ENCODE measurements around the gene RIOX2. TPM values are rescaled to one million over a fixed set of nuclear protein-coding genes. Genes with fewer than 3 reads are reported as not detected.
A peak's percentile ranks its signal among the peaks of the same experiment; 100 is the strongest.
"Not testable (repeated sequence)": the region's sequence is repeated elsewhere in the genome, so short reads cannot be mapped to it uniquely, and the experiment has no call there.

RIOX2 gene
- total RNA-seq, 1 experiment from 2014 or later, result 28.4 TPM

DNA sequence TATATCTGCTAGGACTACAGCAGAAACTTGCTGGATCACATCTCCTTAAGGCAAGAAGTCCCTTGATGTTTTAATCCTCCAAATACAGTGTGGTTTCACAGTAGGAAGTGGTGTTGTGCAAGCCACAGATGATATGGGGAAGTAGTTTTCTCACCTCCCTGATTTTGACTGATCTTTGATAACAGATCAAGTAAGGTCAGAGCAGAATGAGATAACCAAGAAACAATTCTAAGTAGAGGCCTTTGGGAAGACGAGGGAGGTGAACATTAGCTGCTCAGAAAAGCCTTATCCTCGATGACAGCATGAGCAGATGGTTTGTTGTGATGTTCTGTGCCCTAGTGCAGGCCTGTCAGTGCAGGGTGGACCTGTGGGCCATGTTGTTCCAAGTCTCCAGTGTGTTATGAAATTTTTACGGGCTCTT lies 61.3 kb downstream of the RIOX2 start:
- ChIA-PET CTCF (no interaction called here), POLR2A (ENCODE audit: low non-redundant PET) (no interaction called here)
- no TSS peak for BruUV-seq (replicated peaks)
- Histone ChIP-seq H3K4me3 (ENCODE audit: low read depth, low read length, poor library complexity, severe bottlenecking) (no peak overlapping the region), H3K4me1 (ENCODE audit: insufficient read depth, low read length, poor library complexity, severe bottlenecking) (peaks cover 15% of the 10 kb centered on the region), H3K27me3 (replicated peaks; ENCODE audit: insufficient read depth, low read depth, low read length, poor library complexity) (no peaks in the 10 kb centered on the region), H3K9me3 (ENCODE audit: low read depth, low read length, poor library complexity, severe bottlenecking) (no peaks in the 10 kb centered on the region), H3K36me3 (ENCODE audit: insufficient read depth, low read length, poor library complexity, severe bottlenecking) (no peaks in the 10 kb centered on the region), H3K27ac (ENCODE audit: low read depth, low read length, poor library complexity, severe bottlenecking) (no peak overlapping the region)
- no peak for TF ChIP-seq EZH2 (IDR thresholded peaks at IDR 0.05; ENCODE audit: borderline replicate concordance, low read depth, low read length, poor library complexity, severe bottlenecking)
- TF ChIP-seq CTCF (conservative IDR thresholded peaks at IDR 0.05; ENCODE audit: low read depth, low read length), result no peak
- intact Hi-C loops (cut with micrococcal nuclease; ENCODE audit: unreplicated experiment), result no loop called here
- peak; percentile 12 for DNase-seq (ENCODE audit: low spot score)

DNA sequence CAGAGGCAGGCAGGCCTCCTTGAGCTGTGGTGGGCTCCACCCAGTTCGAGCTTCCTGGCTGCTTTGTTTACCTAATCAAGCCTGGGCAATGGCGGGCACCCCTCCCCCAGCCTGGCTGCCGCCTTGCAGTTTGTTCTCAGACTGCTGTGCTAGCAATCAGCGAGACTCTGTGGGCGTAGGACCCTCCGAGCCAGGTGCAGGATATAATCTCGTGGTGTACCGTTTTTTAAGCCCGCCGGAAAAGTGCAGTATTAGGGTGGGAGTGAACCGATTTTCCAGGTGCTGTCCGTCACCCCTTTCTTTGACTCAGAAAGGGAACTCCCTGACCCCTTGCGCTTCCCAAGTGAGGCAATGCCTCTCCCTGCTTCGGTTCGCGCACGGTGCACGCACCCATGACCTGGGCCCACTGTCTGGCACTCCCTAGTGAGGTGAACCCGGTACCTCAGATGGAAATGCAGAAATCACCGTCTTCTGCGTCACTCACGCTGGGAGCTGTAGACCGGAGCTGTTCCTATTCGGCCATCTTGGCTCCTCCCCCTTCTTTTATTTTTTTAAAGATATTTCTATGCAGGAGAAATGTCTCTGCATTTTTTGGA lies 61.9 kb downstream of the RIOX2 start:
- POLR2A ChIA-PET (ENCODE audit: low non-redundant PET); H3K4me3 ChIP-seq (ENCODE audit: low read depth, low read length, poor library complexity, severe bottlenecking); H3K27ac ChIP-seq (ENCODE audit: low read depth, low read length, poor library complexity, severe bottlenecking); H3K27me3 ChIP-seq (replicated peaks; ENCODE audit: insufficient read depth, low read depth, low read length, poor library complexity); CTCF ChIA-PET; intact Hi-C loops (cut with micrococcal nuclease; ENCODE audit: unreplicated experiment); H3K9me3 ChIP-seq (ENCODE audit: low read depth, low read length, poor library complexity, severe bottlenecking); H3K36me3 ChIP-seq (ENCODE audit: insufficient read depth, low read length, poor library complexity, severe bottlenecking); DNase-seq (ENCODE audit: low spot score); BruUV-seq (replicated peaks): not testable (repeated sequence)
- H3K4me1 ChIP-seq (ENCODE audit: insufficient read depth, low read length, poor library complexity, severe bottlenecking), result peaks cover 15% of the 10 kb centered on the region

- POLR2A ChIA-PET (ENCODE audit: low non-redundant PET); H3K27me3 ChIP-seq (replicated peaks; ENCODE audit: insufficient read depth, low read depth, low read length, poor library complexity); CTCF ChIA-PET; H3K9me3 ChIP-seq (ENCODE audit: low read depth, low read length, poor library complexity, severe bottlenecking); H3K27ac ChIP-seq (ENCODE audit: low read depth, low read length, poor library complexity, severe bottlenecking); H3K4me3 ChIP-seq (ENCODE audit: low read depth, low read length, poor library complexity, severe bottlenecking); BruUV-seq (replicated peaks); H3K36me3 ChIP-seq (ENCODE audit: insufficient read depth, low read length, poor library complexity, severe bottlenecking); DNase-seq (ENCODE audit: low spot score); intact Hi-C loops (cut with micrococcal nuclease; ENCODE audit: unreplicated experiment): not testable (repeated sequence)
- H3K4me1 ChIP-seq (ENCODE audit: insufficient read depth, low read length, poor library complexity, severe bottlenecking), result peaks cover 15% of the 10 kb centered on the region
These were observed 62.4 kb downstream of the RIOX2 start for GRCh38 chr3:97909830-97910229.

DNA sequence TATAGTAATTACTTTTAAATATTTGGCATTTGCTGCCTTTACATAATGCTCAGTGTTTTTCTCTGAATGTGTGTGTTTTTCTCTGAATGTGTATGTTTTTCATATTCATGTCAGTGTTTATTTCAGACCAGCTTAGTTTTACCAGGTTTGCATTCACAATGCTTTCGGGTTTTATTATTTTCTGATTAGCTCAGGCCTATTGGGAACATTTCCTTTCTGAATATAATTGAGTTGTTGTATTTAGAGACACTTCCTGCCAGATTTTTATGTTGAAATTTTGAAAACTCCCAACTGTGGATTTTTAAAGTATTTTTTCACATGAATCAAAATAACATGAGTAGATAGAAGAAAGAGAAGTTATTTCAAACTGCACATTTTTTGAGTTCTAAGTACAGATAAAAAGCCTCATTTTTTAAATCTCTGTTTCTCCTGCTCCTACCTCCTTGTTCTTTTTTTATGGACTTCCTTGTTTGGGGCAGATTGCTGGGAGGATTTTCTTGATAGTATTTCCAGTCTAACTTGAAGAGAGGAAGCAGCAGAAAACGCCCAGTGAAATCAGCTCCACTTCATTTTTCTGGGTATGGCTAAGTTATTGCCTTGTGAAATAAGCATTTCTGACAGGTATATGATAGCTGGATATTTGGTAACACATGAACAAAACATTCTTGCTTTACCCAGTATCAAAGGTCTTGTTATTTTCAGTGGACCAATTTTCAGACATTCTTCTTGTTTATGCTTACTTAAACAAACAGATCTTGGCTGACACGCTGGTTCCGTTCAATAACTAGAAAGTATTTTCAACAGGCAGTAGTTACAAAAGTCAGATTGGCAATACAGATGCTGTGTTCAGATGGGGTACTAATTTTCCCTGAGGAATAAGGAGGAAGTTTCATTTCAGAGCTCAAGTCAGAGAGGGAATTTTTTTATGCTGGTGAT lies 70.7 kb downstream of the RIOX2 start:
- Histone ChIP-seq H3K36me3 (ENCODE audit: insufficient read depth, low read length, poor library complexity, severe bottlenecking) (no peaks in the 10 kb centered on the region), H3K4me1 (ENCODE audit: insufficient read depth, low read length, poor library complexity, severe bottlenecking) (peaks cover 24% of the 10 kb centered on the region), H3K9me3 (ENCODE audit: low read depth, low read length, poor library complexity, severe bottlenecking) (no peaks in the 10 kb centered on the region), H3K4me3 (ENCODE audit: low read depth, low read length, poor library complexity, severe bottlenecking) (no peak overlapping the region), H3K27me3 (replicated peaks; ENCODE audit: insufficient read depth, low read depth, low read length, poor library complexity) (no peaks in the 10 kb centered on the region), H3K27ac (ENCODE audit: low read depth, low read length, poor library complexity, severe bottlenecking) (peak overlapping the region; percentile 65)
- intact Hi-C loops (cut with micrococcal nuclease; ENCODE audit: unreplicated experiment), result no loop called here
- no peak for DNase-seq (ENCODE audit: low spot score)
- no peak for TF ChIP-seq CTCF (conservative IDR thresholded peaks at IDR 0.05; ENCODE audit: low read depth, low read length)
- TF ChIP-seq EZH2 (IDR thresholded peaks at IDR 0.05; ENCODE audit: borderline replicate concordance, low read depth, low read length, poor library complexity, severe bottlenecking), result no peak
- POLR2A ChIA-PET (ENCODE audit: low non-redundant PET), result no interaction called here
- BruUV-seq (replicated peaks), result no TSS peak
- CTCF ChIA-PET, result interaction anchor here (0.6 kb wide), 1 partner anchor 12 kb away, joined by 3 read pairs; no protein-coding TSS in a partner anchor

Measured in A673 (cell line).